Hippocampal formation (tissue), 2 donors: Measurements from ENCODE around the gene PDCD1.

ENCODE experiments used
- DNase-seq, 2 donors: peaks; one replicate each; lab custom pipeline; 2025; lab: John Stamatoyannopoulos, UW

PDCD1 gene

GRCh38 chr2:241865416-241865956 lies 6.8 kb upstream of the PDCD1 start:
- DNase-seq: no peak

- no peak for DNase-seq
Measured at GRCh38 chr2:241864850-241865213, 6.1 kb upstream of the PDCD1 start.

- DNase-seq: no peak
Measured at GRCh38 chr2:241864168-241864849, 5.6 kb upstream of the PDCD1 start.

GRCh38 chr2:241863536-241863954 lies 4.9 kb upstream of the PDCD1 start:
- no peak for DNase-seq

GRCh38 chr2:241862775-241863535 lies 4.3 kb upstream of the PDCD1 start:
- DNase-seq: no peak

GRCh38 chr2:241862093-241862492 lies 3.4 kb upstream of the PDCD1 start:
- no peak for DNase-seq

GRCh38 chr2:241861264-241861663 lies 2.6 kb upstream of the PDCD1 start:
- no peak for DNase-seq

- no peak for DNase-seq
Measured at GRCh38 chr2:241860184-241861078, 1.7 kb upstream of the PDCD1 start.

GRCh38 chr2:241859436-241860183 lies 916 bp upstream of the PDCD1 start:
- no peak for DNase-seq

GRCh38 chr2:241859017-241859435 lies 332 bp upstream of the PDCD1 start:
- no peak for DNase-seq

- DNase-seq: no peak
Measured at GRCh38 chr2:241857572-241858121, 1.0 kb downstream of the PDCD1 start.

GRCh38 chr2:241857041-241857541 lies 1.6 kb downstream of the PDCD1 start:
- DNase-seq: no peak

- DNase-seq: no peak
Measured at GRCh38 chr2:241855888-241856422, 2.7 kb downstream of the PDCD1 start.

- no peak for DNase-seq
Measured at GRCh38 chr2:241855245-241855887, 3.3 kb downstream of the PDCD1 start.

- no peak for DNase-seq
Measured at GRCh38 chr2:241854342-241855244, 4.1 kb downstream of the PDCD1 start.

GRCh38 chr2:241853651-241854341 lies 4.9 kb downstream of the PDCD1 start:
- DNase-seq: no peak

GRCh38 chr2:241852981-241853631 lies 5.6 kb downstream of the PDCD1 start:
- DNase-seq: no peak
